Gastroesophageal sphincter (tissue), 3 donors: Measurements from ENCODE around the gene NCK2.

Source experiments
- POLR2A ChIP-seq, 2 donors: fragments of 450-650 bp; IDR thresholded peaks; one replicate each; pipeline ENCODE4 v1.6.1; 2017; ENCODE audit warnings: antibody characterized with exemption in 2 of 2, mild to moderate bottlenecking in 2 of 2, moderate library complexity in 1 of 2
- POLR2AphosphoS5 ChIP-seq: sonication (generic); formaldehyde crosslinking; IDR thresholded peaks from one replicate; pipeline ENCODE4 v1.6.1; 2017; ENCODE audit warnings: antibody characterized with exemption
- TF ChIP-seq, protein P1 (sequence below), 4 experiments: fragments of 200-600 bp in 2 of 4; fragments of 450-650 bp in 2 of 4; sonication (generic) in 1 of 4; IDR thresholded peaks; one replicate each; pipeline ENCODE4 v1.5.1; 2017 to 2019; ENCODE audit warnings: antibody characterized with exemption in 4 of 4, mild to moderate bottlenecking in 2 of 4, moderate library complexity in 2 of 4

DNA sequence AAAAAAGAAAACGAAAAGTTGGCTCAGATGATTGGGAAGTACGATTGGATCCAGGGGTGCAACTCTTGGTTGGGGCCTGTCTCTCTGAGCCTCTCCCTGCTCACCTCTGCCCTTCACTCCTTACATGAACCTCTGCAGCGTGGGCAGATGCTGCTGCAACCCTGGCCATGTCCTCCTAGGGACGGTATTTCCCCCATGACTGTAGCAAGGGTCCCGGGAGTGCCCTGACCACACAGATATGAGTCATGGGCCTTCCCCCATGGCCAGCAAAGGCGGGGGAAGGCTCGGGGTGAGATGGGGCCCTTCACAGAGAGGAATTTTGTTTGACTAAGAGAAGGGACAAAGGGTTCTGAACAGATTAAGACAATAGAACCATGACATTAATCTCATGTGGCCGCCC lies 129.0 kb downstream of the NCK2 start:
- peak; percentile 9 for TF ChIP-seq POLR2AphosphoS5
- no peak for TF ChIP-seq POLR2A (IDR thresholded peaks at IDR 0.05)
- TF ChIP-seq, protein P1, sequence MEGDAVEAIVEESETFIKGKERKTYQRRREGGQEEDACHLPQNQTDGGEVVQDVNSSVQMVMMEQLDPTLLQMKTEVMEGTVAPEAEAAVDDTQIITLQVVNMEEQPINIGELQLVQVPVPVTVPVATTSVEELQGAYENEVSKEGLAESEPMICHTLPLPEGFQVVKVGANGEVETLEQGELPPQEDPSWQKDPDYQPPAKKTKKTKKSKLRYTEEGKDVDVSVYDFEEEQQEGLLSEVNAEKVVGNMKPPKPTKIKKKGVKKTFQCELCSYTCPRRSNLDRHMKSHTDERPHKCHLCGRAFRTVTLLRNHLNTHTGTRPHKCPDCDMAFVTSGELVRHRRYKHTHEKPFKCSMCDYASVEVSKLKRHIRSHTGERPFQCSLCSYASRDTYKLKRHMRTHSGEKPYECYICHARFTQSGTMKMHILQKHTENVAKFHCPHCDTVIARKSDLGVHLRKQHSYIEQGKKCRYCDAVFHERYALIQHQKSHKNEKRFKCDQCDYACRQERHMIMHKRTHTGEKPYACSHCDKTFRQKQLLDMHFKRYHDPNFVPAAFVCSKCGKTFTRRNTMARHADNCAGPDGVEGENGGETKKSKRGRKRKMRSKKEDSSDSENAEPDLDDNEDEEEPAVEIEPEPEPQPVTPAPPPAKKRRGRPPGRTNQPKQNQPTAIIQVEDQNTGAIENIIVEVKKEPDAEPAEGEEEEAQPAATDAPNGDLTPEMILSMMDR (IDR thresholded peaks at IDR 0.05), result no peak
